ENCODE results near the gene ZC3H6.
"Not testable (repeated sequence)": the region's sequence is repeated elsewhere in the genome, so short reads cannot be mapped to it uniquely, and the experiment has no call there.

The ZC3H6 gene

DNA sequence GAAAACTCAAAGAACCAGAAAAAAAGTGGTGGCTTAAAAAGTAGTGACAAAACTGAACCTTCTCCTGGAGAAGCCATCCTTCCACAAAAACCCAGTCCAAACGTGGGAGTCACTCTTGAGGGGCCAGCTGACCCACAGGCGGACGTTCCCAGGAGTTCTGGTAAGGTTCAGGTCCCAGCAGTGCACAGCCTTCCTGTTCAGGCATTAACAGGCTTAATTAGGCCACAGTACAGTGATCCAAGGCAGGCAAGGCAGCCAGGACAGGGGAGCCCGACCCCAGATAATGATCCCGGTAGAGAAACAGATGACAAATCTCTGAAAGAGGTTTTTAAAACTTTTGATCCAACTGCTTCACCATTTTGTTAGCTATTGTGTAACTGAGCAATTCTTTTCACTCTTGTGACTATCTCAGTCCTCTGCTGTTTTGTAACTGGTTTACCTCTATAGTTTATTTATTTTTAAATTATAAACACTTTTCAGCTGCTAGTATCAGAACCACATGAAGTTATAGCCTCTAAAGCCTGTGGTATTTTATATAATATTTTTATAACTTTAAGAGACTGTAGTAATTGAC, 56.8 kb downstream of the ZC3H6 start:
- no peak for DNase-seq

DNA sequence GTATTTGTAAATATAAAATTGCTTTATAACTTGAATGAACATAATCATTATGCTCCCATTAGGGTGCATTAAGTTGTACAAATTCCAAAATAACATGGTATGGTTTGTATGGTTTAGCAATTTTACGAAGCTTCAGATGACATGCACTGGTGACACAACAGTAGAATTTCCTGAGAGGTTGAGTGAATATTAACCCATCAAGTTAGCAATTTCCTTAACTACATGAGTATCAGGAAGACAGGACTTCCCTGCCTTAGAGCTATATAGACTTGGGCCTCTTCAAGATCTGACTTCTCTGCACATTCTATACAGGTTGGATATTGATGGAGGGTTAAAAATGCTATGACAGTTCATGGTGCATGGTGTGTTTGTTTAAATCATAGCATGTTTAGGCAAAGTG, 60.2 kb downstream of the ZC3H6 start:
- no peak for DNase-seq

GRCh38 chr2:112339986-112340385, 64.6 kb downstream of the ZC3H6 start:
- DNase-seq = no peak

- DNase-seq = no peak
These were observed 65.3 kb downstream of the ZC3H6 start for GRCh38 chr2:112340475-112341267.

DNA sequence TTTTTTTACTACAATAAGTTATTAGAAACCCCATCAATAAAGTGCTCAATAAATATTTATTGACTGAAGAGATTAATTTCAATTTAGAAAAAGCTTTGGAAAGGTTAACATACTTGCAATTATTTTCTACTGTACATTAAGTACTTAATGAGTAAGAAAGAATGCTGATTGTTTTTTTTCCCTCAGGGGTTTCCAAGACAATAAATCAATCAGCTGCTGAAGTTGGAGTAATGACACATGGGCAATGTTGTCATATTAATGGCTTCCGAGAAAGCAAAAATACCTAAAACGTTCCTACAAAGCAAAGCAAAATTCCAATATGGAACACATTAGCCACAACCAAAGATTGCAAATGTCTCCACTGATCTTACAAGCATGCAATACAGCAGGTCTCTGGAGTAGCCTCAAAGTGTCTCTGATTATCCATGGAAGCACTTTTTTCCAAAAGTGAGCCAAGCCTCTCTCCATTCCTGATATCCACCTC, 66.7 kb downstream of the ZC3H6 start:
- no peak for DNase-seq

GRCh38 chr2:112343827-112344585, 68.6 kb downstream of the ZC3H6 start:
- no peak for DNase-seq

DNA sequence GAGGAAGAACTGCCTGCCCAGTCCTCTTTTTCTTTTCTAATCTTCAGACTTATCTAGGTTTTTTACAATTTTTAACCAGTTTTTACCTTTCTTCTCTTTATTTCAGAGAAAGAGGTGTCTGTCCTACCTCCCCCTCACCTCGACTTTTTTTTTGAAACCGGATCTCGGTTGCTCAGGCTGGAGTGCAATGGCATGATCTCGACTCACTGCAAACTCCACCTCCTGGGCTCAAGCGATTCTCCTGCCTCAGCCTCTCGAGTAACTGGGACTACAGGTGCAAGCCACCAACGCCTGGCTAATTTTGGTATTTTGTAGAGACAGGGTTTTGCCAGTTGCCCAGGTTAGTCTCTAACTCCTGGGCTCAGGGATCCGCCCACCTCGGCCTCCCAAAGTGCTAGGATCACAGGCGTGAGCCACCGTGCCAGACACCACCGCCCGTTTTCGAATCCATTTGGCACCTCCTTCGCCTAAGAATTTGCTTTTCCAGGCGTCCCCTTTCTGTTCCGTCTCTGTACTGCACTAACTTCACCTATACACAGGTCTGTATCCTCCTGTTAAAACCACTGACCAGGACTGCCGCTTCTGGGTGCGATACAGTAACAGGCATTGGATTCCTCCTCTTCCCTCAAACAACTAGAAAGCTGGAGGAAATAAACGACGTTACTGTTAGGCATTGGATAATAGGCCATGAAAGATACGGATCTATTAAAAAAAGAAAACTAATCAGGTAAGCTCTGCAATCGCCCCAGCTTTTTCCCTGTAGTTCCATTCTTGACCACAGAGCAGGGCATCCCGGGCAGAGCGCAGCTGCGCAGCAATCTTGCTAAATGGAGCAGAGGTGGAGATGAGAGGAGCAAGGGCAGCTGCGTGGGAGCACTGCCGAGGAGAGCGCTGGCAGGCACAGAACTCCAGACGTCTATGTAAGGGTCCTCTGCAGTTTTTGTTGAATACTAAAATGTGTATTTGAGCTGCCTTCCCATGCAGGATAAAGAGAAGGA, 69.9 kb downstream of the ZC3H6 start:
- DNase-seq = no peak

GRCh38 chr2:112352292-112352691, 76.9 kb downstream of the ZC3H6 start:
- not testable (repeated sequence) for DNase-seq

DNA sequence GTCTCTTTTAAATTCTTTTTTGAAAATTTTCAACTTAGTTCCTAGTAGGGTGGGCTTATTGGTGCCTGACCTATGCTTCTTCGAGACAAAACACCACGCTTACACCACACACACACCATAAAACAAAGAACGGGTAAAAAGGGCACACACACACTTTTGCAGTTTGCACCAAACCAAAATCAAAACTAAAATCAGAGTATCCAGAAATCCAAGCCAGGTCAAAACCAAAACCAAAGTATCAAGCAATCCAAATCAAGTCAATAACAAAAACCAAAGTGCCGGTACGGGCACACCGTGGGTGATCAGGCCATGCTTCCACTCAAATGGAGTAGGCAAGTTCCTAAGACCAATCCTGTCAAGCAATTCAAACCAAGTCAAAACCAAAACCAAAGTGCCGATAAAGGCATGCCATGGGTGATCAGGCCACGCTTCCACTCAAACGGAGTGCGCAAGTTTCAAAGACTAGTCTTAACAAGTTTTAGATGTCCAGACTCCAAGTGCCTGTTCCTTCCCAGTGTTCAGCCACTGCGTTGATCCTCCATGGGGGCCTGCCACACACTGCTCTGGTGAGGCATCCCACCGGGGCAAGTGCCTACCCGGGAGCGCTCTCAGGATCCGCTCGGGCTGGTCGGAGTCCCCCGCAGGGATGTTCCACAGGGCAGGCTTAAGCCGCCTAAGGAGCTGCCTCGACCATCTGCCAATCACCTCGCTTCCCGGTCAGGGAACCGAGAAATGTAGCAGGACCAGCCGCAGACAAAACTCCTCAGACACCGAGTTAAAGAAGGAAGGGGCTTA, 77.6 kb downstream of the ZC3H6 start:
- DNase-seq = not testable (repeated sequence)

DNA sequence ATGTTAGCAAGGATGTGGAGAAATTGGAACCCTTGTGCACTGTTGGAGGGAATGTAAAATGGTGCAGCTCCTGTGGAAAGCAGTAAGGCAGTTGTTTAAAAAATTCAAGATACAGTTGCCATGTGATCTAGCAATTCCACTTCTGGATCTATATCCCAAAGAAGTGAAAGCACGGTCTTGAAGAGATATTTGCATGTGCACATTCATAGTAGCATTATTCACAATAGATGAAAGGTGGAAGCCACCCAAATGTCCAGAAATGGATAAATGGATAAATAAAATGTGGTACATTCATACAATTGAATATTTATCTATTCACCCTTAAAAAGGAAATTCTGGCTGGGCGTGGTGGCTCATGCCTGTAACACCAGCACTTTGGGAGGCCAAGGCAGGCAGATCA, 78.9 kb downstream of the ZC3H6 start:
- DNase-seq = not testable (repeated sequence)

GRCh38 chr2:112360055-112360454, 84.7 kb downstream of the ZC3H6 start:
- not testable (repeated sequence) for DNase-seq
